GM18502 (cell line): ENCODE measurements around the gene ASPDH.

ENCODE experiments used
- ATAC-seq: cut with Tn5 transposase; IDR thresholded peaks from one replicate; pipeline ENCODE4 v1.9.1; 2021; ENCODE audit warnings: mild to moderate bottlenecking; ENCODE audit not compliant: unreplicated experiment, poor library complexity

Gene ASPDH

DNA sequence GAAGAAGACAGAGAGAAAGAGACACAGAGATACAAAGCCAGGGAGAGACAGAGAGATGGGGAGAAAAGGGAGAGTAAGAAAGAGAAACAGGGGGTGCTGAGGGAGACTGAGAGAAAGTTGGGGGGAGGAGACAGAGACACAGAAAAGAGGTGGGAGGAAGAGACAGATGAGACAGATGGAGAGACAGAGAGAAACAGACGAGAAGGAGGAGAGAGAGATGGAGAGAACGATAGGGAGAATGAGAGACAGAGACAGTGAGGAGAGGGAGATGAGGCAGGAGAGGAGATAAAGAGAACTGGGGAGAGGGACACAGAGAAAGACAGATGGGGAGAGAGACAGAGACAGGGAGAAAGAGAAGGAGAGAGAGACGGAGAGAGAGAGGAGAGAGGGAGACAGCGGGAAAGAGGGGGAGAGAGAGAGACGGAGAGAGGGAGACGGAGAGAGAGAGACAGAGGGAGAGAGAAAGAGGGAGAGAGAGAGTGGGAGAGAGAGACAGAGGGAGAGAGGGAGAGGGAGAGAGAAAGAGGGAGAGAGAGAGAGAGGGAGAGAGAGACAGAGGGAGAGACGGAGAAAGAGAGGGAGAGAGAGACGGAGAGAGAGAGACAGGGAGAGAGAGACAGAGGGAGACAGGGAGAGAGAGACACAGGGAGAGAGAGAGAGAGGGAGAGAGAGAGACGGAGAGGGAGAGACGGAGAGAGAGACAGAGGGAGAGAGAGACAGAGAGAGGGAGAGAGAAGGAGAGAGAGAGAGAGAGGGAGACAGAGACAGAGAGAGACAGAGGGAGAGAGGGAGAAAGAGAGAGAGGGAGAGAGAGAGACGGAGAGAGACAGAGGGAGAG is 15.3 kb downstream of the ASPDH start:
- ATAC-seq = no peak

DNA sequence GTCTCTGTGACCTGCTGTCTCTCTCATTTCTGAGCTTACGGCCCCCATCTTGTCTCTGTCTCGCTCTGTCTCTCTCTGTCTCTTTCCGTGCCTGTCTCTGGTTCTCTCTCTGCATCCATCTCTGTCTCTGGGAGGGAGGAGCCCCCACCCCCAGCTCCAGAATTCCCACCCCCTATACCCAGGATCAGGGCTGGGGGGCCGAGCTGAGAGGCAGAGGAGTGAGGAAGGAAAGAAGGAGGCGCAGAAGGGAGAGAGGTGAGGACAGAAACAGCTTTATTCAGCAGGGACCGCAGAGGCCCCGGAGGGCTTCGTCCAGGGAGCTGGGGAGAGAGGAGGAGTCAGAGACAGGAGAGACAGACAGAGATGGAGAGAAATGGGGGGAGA is 16.7 kb downstream of the ASPDH start:
- no peak for ATAC-seq

DNA sequence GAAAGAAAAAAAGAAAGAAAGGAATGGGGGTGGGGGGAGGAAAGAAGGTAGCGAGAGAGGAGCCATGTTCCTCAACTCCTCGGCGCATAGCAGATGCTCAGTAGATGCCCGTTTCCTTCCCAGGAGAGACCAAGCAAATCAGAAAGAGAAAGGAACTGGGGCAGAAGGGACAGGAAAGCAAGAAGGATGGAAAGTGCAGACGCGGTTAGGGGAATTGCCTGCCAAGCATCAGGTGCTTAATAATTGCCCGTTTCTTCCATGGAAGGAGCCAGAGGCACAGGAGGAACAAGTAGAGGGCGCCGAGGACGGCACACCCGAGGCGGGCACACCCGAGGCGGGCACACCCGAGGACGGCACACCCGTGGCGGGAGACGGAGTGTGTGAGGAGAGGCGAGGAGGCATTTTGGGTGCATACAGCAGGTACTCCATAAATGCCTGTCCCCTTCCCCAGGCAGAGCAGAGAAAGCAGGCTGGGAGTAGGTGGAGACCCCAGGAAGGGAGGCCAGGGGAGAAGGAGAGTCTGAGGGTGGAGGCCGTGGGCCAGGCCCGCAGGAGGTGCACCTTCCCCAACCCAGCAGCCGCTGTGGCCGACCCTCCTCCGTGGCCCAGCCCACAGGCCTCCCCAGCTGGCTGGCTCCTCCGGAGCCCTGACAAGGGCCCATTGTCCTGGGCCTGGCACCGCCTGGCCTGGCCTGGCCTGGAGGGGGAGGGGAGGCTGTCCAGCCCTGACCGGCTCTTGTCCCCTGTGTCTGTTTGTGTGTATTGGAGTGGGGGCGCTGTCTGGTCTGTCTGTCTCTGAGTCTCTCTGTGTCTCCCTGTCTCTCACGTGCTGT is 17.3 kb downstream of the ASPDH start:
- no peak for ATAC-seq

DNA sequence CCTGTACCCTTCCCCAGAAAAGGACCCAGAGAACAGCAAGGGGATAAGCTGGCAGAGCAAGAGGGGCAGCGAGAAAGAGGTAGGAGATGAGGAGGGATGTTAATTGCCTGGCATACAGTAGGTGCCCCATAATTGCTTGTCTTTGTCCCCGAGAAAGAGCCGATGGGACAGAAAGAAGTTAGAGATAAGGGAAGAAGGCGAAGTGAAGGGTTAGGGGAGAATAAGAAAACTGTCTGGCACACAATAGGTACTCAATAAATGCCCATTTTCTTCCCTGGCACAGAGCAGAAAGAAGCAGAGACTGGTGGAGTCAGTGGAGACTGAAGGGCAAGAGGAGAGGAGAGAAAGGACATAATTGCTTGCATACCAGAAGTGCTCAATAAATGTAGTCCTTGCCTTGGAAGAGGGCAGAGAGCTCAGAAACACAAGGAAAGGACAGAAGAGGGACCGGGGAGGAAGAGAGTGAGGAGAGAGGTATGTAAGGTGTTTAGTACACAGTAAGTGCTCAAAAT is 18.6 kb downstream of the ASPDH start:
- no peak for ATAC-seq

DNA sequence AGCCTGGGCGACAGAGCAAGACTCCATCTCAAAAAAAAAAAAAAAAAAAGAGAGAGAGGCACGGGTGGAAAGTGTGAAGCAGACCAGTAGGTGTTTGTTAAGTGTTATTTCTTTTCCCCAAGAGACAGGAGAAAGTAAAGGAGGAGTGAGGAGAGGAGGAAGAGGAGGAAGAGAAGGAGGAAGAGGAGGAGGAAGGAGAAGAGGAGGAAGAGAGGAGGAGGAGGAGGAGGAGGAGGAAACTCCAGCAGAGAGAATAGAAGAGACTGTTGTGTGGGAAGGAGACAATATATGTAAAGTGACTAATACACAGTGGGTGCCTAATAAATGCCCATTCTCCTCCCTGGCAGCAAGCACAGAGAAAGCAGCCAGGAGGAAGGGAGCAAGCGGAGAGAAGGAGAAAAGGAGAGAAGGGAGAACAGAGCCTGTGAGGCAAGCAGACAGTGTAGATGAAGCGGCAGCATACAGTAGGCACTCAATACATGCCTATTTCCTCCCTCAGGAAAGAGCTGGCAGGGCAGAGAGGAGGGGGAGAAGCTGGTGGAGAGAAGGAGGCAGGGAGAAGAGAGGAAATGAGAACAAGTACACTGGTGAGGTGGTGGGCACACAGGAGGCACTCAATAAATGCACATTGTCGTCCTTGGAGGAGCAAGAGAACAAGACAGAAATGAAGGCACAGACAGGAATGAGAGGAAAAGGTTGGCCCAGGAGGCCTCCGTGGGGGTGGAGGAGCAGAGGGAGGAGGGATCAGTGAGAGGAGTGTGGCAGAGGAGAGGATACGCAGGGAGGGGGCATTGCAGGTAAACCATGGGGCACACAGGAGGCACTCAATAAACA is 19.3 kb downstream of the ASPDH start:
- ATAC-seq = no peak

DNA sequence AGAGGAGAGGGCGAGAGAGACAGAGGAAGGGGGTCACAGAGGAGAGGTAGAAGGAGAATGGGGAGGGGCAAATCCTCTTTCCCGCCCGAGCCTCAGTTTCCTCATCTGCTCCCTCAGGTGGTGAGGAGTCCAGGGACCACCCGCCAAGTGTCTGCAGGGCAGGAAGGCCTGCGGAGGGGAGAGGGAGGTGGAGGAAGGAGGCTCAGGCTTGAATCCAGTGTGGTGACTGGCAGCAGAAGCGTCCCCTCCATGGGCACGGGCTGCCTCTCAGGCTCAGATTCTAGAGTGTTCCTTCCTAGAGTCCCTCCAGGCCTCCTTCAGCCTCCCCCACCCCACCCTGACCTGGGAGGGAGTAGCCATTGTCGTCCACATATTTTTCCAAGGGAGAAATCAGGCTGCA is 20.5 kb downstream of the ASPDH start:
- no peak for ATAC-seq

DNA sequence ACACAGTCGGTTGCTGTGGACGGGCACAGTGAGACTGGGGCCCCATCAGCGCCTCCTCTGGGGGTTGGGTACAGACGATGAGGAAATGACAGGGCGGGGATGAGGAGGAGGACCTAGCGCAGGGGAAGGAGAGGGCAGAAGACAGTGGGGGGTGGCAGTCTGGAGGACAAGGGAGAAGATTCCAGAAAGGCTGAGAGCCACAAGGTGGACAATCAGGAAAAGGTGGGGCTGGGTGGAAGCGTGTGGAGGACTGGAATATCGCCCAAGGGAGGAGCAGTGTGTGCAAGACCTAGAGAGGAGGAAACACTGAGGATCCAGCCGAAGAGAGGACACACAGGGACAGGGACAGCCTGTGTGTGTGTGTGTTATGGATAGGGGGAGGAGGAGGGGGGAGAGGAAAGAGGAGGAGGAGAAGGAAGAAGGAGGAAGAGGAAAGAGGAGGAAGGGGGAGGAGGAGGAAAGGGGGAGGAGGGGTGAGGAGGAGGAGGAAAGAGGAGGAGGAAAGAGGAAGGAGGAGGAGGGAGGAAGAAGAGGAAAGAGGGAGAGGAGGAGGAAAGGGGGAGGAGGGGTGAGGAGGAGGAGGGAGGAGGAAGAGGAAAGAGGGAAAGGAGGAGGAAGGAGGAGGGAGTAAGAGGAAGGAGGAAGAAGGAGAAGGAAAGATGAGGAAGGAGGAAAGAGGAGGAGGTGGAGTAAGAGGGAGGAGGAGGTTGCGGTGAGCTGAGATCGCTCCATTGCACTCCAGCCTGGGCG is 21.2 kb downstream of the ASPDH start:
- ATAC-seq = no peak

DNA sequence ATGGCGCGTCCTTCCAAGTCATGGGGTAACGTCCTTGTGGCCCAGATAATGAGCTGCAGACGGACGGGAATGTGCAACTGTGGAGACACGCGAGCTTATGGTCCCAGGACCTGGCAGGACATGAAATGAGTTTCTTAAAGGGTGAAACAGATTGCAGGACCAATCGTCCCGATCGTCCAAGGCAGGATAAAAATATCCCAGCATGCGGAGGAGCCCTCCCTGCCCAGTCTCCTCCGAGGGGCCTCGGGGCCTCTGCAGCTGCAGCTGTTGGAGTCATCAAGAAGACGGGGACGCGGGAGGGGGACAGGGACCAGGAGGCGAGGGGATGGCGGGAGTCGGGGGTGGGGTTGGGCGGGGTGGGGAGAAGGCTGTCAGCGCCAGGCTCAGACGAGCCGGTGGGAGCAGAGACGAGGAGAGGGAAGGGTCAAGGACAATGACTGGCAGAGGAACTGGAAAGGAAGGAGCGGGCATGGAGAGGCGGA is 22.7 kb downstream of the ASPDH start:
- ATAC-seq = no peak

DNA sequence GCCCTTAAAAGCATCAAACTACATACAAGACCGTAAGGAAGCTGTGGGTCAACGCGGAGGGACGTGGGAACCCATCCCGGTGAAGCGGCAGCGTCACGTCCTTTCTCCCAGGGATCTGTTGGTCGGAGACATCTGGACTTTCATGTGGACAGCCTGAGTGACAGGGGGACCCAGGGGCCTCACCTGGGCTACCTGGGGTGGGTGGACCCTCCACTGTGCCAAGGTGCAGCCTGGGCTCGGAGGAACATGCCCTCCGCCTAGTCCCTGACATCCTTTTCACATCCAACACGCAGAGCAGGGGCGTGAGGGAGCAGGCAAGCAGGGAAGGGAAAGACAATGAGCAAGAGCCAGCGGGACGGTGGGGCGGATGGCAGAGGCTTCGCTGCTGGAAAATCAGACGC is 23.3 kb downstream of the ASPDH start:
- no peak for ATAC-seq

DNA sequence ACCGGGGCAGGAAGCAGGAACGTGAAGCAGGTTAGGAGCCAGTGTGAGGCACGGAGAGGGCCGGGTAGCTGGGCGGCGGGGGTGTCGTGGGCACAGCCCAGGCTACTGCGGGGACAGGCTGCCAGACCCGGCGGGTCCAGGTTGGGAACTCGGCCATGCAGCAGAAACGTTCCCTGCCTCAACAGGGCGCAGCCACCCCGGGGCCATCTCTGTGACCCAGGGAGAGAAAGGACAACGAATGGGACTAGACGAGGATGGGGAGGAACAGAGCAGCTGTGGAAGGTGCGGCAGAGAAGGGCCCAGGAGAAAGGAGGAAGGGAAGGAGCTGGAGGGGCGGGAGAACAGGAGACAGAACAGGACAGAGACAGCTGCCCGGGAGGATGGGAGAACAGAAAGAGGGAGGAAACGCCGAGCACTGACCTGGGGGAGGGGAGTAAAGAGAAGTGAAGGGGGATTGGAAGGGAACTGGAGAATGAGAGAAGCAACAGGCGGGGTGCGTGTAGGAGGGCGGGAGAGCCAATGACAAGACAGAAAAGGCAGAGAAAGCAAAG is 24.2 kb downstream of the ASPDH start:
- ATAC-seq = no peak

DNA sequence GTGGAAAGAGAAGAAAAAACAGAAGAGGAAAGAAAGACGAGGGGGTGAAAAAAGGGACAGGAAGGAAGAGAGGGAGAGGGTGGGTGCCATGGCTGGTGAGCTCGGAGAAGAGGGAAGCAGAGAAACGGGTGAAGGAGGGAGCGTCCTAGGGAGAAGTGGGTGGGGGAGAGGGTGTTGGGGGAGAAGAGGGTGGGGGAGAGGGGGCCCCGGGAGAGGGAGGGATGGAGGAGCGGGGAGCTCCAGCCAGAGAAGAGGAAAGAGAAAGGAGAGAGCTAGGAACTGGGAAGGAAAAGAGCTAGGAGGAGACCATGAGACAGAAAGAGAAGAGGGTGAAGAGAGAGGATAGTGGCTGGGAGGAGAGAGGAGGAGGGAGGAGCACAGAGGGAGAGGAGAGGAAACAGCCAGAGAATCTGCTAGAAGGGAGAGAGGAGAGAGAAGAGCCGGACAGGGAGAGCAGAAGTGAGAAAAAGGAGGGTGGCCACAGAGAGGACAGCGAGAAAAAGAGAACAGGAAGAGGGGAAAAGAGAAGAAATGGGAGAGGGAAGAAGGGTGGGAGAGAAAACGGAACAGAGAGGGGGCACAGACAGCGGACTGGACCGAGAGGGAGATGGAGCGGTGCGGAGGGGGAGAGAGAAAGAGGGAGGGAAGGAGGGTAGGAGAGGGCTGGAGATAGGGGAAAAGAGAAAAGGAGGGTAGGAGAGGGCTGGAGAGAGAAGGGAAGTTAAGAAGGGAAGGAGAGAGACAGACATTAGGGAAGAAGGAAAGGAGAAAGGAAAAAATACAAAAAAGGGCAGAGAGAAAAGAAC is 25.1 kb downstream of the ASPDH start:
- ATAC-seq = no peak

DNA sequence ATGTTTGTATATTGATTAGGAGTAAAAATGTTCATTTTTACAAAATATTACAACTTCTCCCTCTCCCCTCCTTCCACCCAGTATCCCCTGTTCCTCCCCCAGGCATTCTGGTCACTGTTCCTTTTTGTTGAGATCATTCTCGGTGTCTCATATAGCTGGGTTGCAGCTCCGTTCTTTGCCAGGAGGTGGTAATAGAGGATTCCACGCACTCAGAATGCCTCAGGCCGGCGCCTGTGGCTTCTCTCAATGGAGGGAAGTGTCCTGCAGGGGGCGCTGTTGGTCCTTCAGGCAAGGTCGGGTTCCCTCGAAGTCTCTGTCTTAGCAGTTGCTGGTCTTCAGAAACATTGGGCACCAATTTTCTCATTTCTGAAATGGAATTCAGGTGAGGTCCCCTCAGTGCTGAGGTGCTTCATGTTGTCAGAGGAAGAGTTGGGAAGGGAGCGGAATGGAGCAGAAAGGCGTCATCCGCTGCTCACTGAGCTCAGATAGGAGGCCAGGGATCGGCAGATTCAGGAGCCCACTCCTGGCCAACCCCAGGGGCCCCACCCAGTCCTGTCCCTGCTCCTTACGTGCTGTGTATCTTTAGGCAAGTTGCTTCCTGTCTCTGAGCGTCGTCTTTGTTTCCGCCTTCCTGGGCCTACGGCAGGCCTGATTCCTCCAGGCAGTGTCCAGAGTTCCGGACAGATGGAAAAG is 26.7 kb downstream of the ASPDH start:
- ATAC-seq = no peak

DNA sequence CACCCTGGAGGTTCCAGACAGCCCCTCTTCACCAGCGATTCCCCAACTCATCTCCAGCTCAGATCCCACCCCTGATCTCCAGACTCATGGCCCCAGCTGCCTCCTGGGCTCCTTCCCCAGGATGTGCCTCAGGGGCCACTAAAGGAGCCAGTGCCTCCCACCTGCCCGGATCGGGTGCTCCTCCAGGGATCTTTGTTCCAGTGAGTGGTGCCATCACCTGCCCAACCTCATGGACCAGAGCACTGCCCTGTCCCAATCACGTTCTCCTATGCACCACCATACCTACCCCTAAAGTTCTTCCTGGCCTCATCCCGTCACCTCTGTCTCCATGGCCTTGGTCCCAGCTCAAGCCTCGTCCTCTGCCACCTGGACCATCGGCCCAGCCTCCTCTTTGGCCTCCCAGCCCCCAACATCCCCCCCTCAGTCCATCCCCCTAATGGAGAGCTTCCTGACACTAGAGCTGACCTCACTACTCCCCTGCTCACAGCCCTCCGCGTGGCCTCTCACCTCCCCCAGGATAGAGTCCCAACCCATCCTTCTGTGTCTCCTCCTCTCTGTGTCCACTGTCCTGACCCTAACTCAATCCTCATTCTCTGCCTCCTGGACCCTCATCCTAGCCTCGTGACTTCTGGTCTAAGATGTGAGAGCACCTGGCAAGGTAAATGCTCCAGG is 28.3 kb downstream of the ASPDH start:
- no peak for ATAC-seq

DNA sequence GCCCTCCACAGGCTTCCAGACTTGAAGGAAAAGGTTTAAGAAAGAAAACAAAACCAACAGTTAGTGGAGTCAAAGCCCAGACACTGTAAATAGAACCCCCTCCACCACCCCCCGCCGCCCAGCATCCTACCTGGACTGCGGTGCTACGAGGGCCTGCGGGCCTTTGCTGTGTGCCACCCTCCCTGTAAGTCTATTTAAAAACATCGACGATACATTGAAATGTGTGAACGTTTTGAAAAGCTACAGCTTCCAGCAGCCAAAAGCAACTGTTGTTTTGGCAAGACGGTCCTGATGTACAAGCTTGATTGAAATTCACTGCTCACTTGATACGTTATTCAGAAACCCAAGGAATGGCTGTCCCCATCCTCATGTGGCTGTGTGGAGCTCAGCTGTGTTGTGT is 30.8 kb downstream of the ASPDH start:
- no peak for ATAC-seq

DNA sequence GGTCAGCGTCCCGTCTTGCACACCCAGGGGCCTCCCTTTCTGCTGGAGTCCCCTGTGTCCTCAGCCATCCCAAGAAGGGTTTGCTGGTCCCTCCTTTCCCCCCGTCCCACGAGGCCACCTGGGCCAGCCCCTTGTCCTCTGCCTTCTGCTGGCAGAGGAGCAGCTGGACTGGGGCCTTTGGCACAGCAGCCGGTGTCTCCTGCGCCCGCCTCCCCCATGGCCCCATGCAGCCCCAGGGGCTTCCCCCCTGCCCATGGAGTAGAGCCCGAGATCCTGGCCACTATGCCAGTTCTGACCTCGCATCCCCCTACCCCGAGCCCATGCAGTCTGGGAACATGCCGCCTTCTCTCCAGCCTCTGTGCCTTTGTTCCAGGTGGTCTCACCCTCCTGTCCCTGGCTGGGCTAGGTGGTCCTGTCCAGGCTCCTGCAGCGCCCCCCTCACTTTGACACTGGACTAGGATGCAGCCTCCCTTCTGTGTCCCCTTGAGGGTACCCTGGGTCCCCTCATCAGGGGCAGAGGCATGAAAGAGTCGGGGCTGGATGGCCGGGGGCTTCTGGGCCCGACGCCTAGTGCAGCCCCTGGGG is 31.4 kb downstream of the ASPDH start:
- ATAC-seq = no peak

DNA sequence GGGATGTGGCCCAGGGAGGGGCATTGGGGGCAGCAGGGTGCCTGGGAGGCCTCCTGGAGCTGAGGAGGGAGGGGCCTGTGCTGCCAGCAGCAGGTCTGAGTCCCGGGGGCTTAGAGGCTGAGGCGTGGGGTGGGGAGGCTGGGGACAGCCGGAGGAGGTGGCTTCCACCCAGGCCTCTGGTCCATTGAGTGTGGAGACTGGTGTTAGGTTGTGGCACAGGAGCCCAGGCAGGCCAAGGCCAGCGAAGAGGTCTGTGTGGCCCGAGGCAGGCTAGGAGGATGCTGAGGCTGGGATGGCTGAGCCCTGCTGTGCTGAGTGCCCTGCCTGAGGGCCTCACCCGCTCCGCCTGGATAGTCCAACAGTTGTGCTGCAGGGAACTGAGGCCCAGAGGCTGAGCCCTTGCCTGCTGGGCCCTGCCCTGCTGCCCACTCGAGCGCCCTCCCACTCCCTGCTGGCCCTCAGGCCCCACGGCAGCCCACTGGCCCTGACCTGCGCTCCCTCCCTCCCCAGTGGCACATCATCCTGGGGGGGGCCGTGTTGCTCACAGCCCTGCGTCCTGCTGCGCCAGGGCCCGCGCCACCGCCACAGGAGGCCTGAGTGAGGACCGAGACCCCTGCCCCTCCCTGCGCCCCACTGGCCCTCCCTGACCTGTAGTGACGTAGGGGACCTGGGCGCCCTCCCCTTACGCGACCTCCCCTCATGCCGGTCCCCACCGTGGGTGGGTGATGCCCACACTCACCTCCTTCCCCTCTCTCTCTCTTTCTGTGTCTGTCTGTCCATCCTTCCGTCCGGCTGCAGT is 32.2 kb downstream of the ASPDH start:
- no peak for ATAC-seq
